HepG2 (cell line): ENCODE measurements around the gene MAPKAPK3. TPM values are rescaled to one million over a fixed set of nuclear protein-coding genes. Genes with fewer than 3 reads are reported as not detected.

ENCODE experiments used
- ARNTL ChIP-seq: sonication (generic); formaldehyde crosslinking; IDR thresholded peaks from 2 replicates; pipeline ENCODE4 v1.4.0; 2020; ENCODE audit warnings: mild to moderate bottlenecking, missing genetic modification reagents
- ATAD3A ChIP-seq: sonication (generic); formaldehyde crosslinking; IDR thresholded peaks from 2 replicates; pipeline ENCODE4 v1.4.0; 2020; ENCODE audit warnings: missing genetic modification reagents
- ATF7-NPFF ChIP-seq: sonication (generic); formaldehyde crosslinking; IDR thresholded peaks from 2 replicates; pipeline ENCODE4 v1.8.1; 2023; ENCODE audit warnings: mild to moderate bottlenecking, low read depth, missing genetic modification reagents, moderate library complexity
- EP300 ChIP-seq, 3 experiments: sonication (generic) in 1 of 3; formaldehyde crosslinking in 1 of 3; IDR thresholded peaks; 2 replicates each; pipeline versions ENCODE4 v1.5.1 to v1.6.1; 2011 to 2020; ENCODE audit warnings: low read depth in 2 of 3, low read length in 2 of 3, borderline replicate concordance in 1 of 3, improper control_type of control experiment in 1 of 3, mild to moderate bottlenecking in 1 of 3, missing genetic modification reagents in 1 of 3, moderate library complexity in 1 of 3
- FOXP4 ChIP-seq: sonication (generic); formaldehyde crosslinking; IDR thresholded peaks from 2 replicates; pipeline ENCODE4 v1.4.0; 2020; ENCODE audit warnings: missing genetic modification reagents
- GATAD1 ChIP-seq: IDR thresholded peaks from 2 replicates; pipeline ENCODE4 v1.6.1; 2016; ENCODE audit warnings: missing genetic modification reagents, missing compliant biosample characterization
- GFI1 ChIP-seq: sonication (generic); formaldehyde crosslinking; IDR thresholded peaks from 2 replicates; pipeline ENCODE4 v1.5.0; 2020; ENCODE audit warnings: missing genetic modification reagents, mild to moderate bottlenecking, borderline replicate concordance
- HOXA3 ChIP-seq: sonication (generic); formaldehyde crosslinking; IDR thresholded peaks from 2 replicates; pipeline ENCODE4 v1.5.0; 2020; ENCODE audit warnings: missing genetic modification reagents
- MAFG ChIP-seq: sonication (generic); formaldehyde crosslinking; IDR thresholded peaks from 2 replicates; pipeline ENCODE4 v1.5.1; 2020; ENCODE audit warnings: mild to moderate bottlenecking, missing genetic modification reagents
- NFYC ChIP-seq: IDR thresholded peaks from 2 replicates; pipeline ENCODE4 v1.6.1; 2016; ENCODE audit warnings: missing genetic modification reagents, missing compliant biosample characterization
- PCBP2 ChIP-seq: fragments of 200-400 bp; formaldehyde crosslinking; optimal IDR thresholded peaks from 2 replicates; pipeline ENCODE3; 2018; ENCODE audit warnings: low read length, low read depth; ENCODE audit not compliant: poor library complexity, severe bottlenecking
- RFX3 ChIP-seq: IDR thresholded peaks from 2 replicates; pipeline ENCODE4 v1.6.1; 2016; ENCODE audit warnings: missing biosample characterization, missing genetic modification reagents
- RNF2 ChIP-seq: fragments of 450-650 bp; conservative IDR thresholded peaks from 2 replicates; pipeline ENCODE4 v1.6.1; 2016; ENCODE audit warnings: low read depth
- RXRA ChIP-seq: sonication (generic); formaldehyde crosslinking; IDR thresholded peaks from 2 replicates; pipeline ENCODE4 v1.5.1; 2020; ENCODE audit warnings: missing genetic modification reagents
- YY1 ChIP-seq: IDR thresholded peaks from 2 replicates; pipeline ENCODE4 v1.6.1; 2011; ENCODE audit warnings: low read length, low read depth, moderate library complexity, mild to moderate bottlenecking; ENCODE audit not compliant: insufficient read depth, insufficient replicate concordance
- ZNF326 ChIP-seq: sonication (generic); formaldehyde crosslinking; IDR thresholded peaks from 2 replicates; pipeline ENCODE4 v1.4.0; 2020; ENCODE audit warnings: missing genetic modification reagents, borderline replicate concordance
- ZNF350 ChIP-seq: sonication (generic); formaldehyde crosslinking; IDR thresholded peaks from 2 replicates; pipeline ENCODE4 v1.4.0; 2020; ENCODE audit warnings: mild to moderate bottlenecking, low read depth, missing genetic modification reagents, borderline replicate concordance
- ZNF382 ChIP-seq: sonication (generic); formaldehyde crosslinking; IDR thresholded peaks from 2 replicates; pipeline ENCODE4 v1.5.0; 2020; ENCODE audit warnings: missing genetic modification reagents, mild to moderate bottlenecking, borderline replicate concordance
- ZNF678 ChIP-seq: sonication (generic); formaldehyde crosslinking; IDR thresholded peaks from 2 replicates; pipeline ENCODE4 v1.4.0; 2020; ENCODE audit warnings: mild to moderate bottlenecking, missing genetic modification reagents
- ZNF687 ChIP-seq: sonication (generic); formaldehyde crosslinking; IDR thresholded peaks from 2 replicates; pipeline ENCODE4 v1.5.1; 2020; ENCODE audit warnings: mild to moderate bottlenecking, missing genetic modification reagents, moderate library complexity
- ZNF709 ChIP-seq: sonication (generic); formaldehyde crosslinking; IDR thresholded peaks from 2 replicates; pipeline ENCODE4 v1.5.0; 2020; ENCODE audit warnings: mild to moderate bottlenecking, missing genetic modification reagents
- ZSCAN12 ChIP-seq: sonication (generic); formaldehyde crosslinking; IDR thresholded peaks from 2 replicates; pipeline ENCODE4 v1.9.0; 2021; ENCODE audit warnings: mild to moderate bottlenecking, missing genetic modification reagents
- ZSCAN31 ChIP-seq: sonication (generic); formaldehyde crosslinking; IDR thresholded peaks from 2 replicates; pipeline ENCODE4 v1.5.0; 2020; ENCODE audit warnings: low read depth, mild to moderate bottlenecking, missing genetic modification reagents
- polyA plus RNA-seq, 8 experiments: library from polyadenylated mRNA; depleted of rRNA in 3 of 8; stranded (reverse) in 7 of 8; unstranded in 1 of 8; fragments of >200 nt; fragmentation: Illumina TruSeq in 4 of 8; extraction: Trizol in 4 of 8; gene quantifications; 2 replicates each; pipeline versions ENCODE4 v1.2.1 to v1.2.3, GENCODE V29; 2011 to 2016; ENCODE audit warnings: low read depth in 4 of 8, missing spikeins in 1 of 8, mixed read lengths in 1 of 8; ENCODE audit not compliant: insufficient read depth in 1 of 8
- total RNA-seq, 5 experiments: library from RNA; depleted of rRNA; stranded (reverse); fragments of >200 nt; fragmentation: Illumina TruSeq; extraction: Trizol; gene quantifications; 2 replicates each; pipeline ENCODE4 v1.2.3, GENCODE V29; 2016; ENCODE audit warnings: low read depth in 1 of 5

The MAPKAPK3 gene
- total and polyA plus RNA-seq, 2 of the 13 experiments (the other 11 are each of a cell fraction or from before 2014, with no cell fraction given): 39.9 to 41.2 TPM

- peak; percentile 66; the same call in 1 of the 2 replicates for TF ChIP-seq FOXP4
- TF ChIP-seq ZNF709 (CRISPR knock-in tag): 0 out of 2 replicates have a peak, but pooled peaks have one; percentile 67
- no peak for TF ChIP-seq PCBP2
- TF ChIP-seq HOXA3: peak; percentile 68; the same call in 1 of the 2 replicates
- TF ChIP-seq RFX3 (CRISPR knock-in tag): no peak
- TF ChIP-seq YY1: peak; percentile 43
- no peak for TF ChIP-seq MAFG
- peak; percentile 13; the same call in 1 of the 2 replicates for TF ChIP-seq ARNTL
- 0 out of 2 replicates have a peak, but pooled peaks have one; percentile 26 for TF ChIP-seq ZNF678 (CRISPR knock-in tag)
- TF ChIP-seq RNF2: no peak
- TF ChIP-seq ZNF382 (CRISPR knock-in tag): no peak
- TF ChIP-seq GATAD1: no peak
- TF ChIP-seq NFYC (CRISPR knock-in tag): 0 out of 2 replicates have a peak, but pooled peaks have one; percentile 3
- TF ChIP-seq EP300 (IDR thresholded peaks at IDR 0.05; ENCODE audit: low read depth in 2 of 2, low read length in 2 of 2): peak in 1 of 2 experiments; percentile 76; a peak in 3 of 4 replicates
- peak; percentile 36; the same call in 1 of the 2 replicates for TF ChIP-seq EP300 (CRISPR knock-in tag; IDR thresholded peaks at IDR 0.05; ENCODE audit: borderline replicate concordance)
- peak; percentile 74 for TF ChIP-seq RXRA (CRISPR knock-in tag)
- no peak for TF ChIP-seq ATAD3A (CRISPR knock-in tag)
- 0 out of 2 replicates have a peak, but pooled peaks have one; percentile 29 for TF ChIP-seq ZNF350 (CRISPR knock-in tag)
- no peak; the same call in 1 of the 2 replicates for TF ChIP-seq GFI1 (CRISPR knock-in tag)
- peak; percentile 60 for TF ChIP-seq ZSCAN31 (CRISPR knock-in tag)
- TF ChIP-seq ZNF687 (CRISPR knock-in tag): peak; percentile 97
- TF ChIP-seq ZSCAN12 (CRISPR knock-in tag): no peak
- TF ChIP-seq ATF7-NPFF (CRISPR knock-in tag): no peak
- TF ChIP-seq ZNF326 (CRISPR knock-in tag): no peak
Measured at GRCh38 chr3:50587806-50588758, 28.9 kb upstream of the MAPKAPK3 start (continued).
